HG02642 (cell line): ENCODE data around the gene C11orf58.

Experiments
- ATAC-seq: cut with Tn5 transposase; IDR thresholded peaks from one replicate; pipeline ENCODE4 v1.9.1; 2021; ENCODE audit warnings: mild to moderate bottlenecking; ENCODE audit not compliant: unreplicated experiment, poor library complexity

The C11orf58 gene

GRCh38 chr11:16799221-16799620 lies 60.8 kb downstream of the C11orf58 start:
- no peak for ATAC-seq

GRCh38 chr11:16799890-16800289 lies 61.4 kb downstream of the C11orf58 start:
- no peak for ATAC-seq

GRCh38 chr11:16800382-16800781 lies 61.9 kb downstream of the C11orf58 start:
- no peak for ATAC-seq

- ATAC-seq: no peak
Measured at GRCh38 chr11:16801288-16801980, 63.0 kb downstream of the C11orf58 start.

GRCh38 chr11:16804104-16804947 lies 65.9 kb downstream of the C11orf58 start:
- no peak for ATAC-seq

- ATAC-seq: no peak
Measured at GRCh38 chr11:16805938-16806337, 67.5 kb downstream of the C11orf58 start.

GRCh38 chr11:16806791-16807190 lies 68.3 kb downstream of the C11orf58 start:
- no peak for ATAC-seq

GRCh38 chr11:16807306-16807705 lies 68.9 kb downstream of the C11orf58 start:
- no peak for ATAC-seq
